ENCODE data around the gene INPP5A.

The INPP5A gene

GRCh38 chr10:132743196-132743924 lies 205.8 kb downstream of the INPP5A start:
- DNase-seq (ENCODE audit: low read depth), result peak; percentile 43

GRCh38 chr10:132743925-132744490 lies 206.4 kb downstream of the INPP5A start:
- peak; percentile 19 for DNase-seq (ENCODE audit: low read depth)

GRCh38 chr10:132744839-132745238 lies 207.3 kb downstream of the INPP5A start:
- no peak for DNase-seq (ENCODE audit: low read depth)

GRCh38 chr10:132745511-132745910 lies 207.9 kb downstream of the INPP5A start:
- no peak for DNase-seq (ENCODE audit: low read depth)

GRCh38 chr10:132745971-132746370 lies 208.4 kb downstream of the INPP5A start:
- DNase-seq (ENCODE audit: low read depth), result no peak

GRCh38 chr10:132746386-132746785 lies 208.8 kb downstream of the INPP5A start:
- no peak for DNase-seq (ENCODE audit: low read depth)

- no peak for DNase-seq (ENCODE audit: low read depth)
These were observed 209.4 kb downstream of the INPP5A start for GRCh38 chr10:132746801-132747625.

GRCh38 chr10:132748135-132748534 lies 210.5 kb downstream of the INPP5A start:
- no peak for DNase-seq (ENCODE audit: low read depth)

- DNase-seq (ENCODE audit: low read depth), result no peak
These were observed 211.2 kb downstream of the INPP5A start for GRCh38 chr10:132748545-132749370.

- DNase-seq (ENCODE audit: low read depth), result no peak
These were observed 211.8 kb downstream of the INPP5A start for GRCh38 chr10:132749371-132749795.

- DNase-seq (ENCODE audit: low read depth), result no peak
These were observed 213.3 kb downstream of the INPP5A start for GRCh38 chr10:132750936-132751335.

GRCh38 chr10:132752378-132752777 lies 214.8 kb downstream of the INPP5A start:
- no peak for DNase-seq (ENCODE audit: low read depth)

GRCh38 chr10:132752961-132753360 lies 215.4 kb downstream of the INPP5A start:
- DNase-seq (ENCODE audit: low read depth), result no peak

- no peak for DNase-seq (ENCODE audit: low read depth)
These were observed 216.0 kb downstream of the INPP5A start for GRCh38 chr10:132753596-132753995.

- no peak for DNase-seq (ENCODE audit: low read depth)
These were observed 216.5 kb downstream of the INPP5A start for GRCh38 chr10:132754071-132754470.

- DNase-seq (ENCODE audit: low read depth), result no peak
These were observed 217.7 kb downstream of the INPP5A start for GRCh38 chr10:132755166-132755711.

- no peak for DNase-seq (ENCODE audit: low read depth)
These were observed 219.0 kb downstream of the INPP5A start for GRCh38 chr10:132756591-132756990.

GRCh38 chr10:132757171-132757570 lies 219.6 kb downstream of the INPP5A start:
- DNase-seq (ENCODE audit: low read depth), result no peak

- DNase-seq (ENCODE audit: low read depth), result no peak
These were observed 221.3 kb downstream of the INPP5A start for GRCh38 chr10:132758865-132759264.

GRCh38 chr10:132761395-132762060 lies 223.9 kb downstream of the INPP5A start:
- DNase-seq (ENCODE audit: low read depth), result no peak

GRCh38 chr10:132762267-132762666 lies 224.7 kb downstream of the INPP5A start:
- no peak for DNase-seq (ENCODE audit: low read depth)
